ENCODE results near the gene LILRA5.

DNA sequence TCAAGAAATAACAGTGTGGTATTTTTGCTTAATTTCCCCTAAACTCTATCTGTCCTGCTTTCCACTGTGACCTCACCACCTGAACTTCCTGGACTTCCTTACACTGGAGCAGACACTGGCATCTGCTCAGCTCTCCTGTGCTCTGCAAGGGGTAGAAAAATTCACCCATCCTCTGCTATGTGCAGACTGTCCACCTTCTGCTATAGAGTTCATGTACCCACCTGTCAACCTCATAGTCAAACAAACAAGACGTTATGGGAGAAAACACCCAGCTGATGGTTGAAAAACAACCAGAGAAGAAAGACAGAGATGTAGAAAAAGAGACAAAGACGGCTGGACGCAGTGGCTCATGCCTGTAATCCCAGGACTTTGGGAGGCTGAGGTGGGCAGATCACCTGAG lies 39.6 kb upstream of the LILRA5 start:
- TF ChIP-seq POLR2AphosphoS5 (IDR thresholded peaks at IDR 0.05): no peak
- TF ChIP-seq EZH2 (IDR thresholded peaks at IDR 0.05; ENCODE audit: borderline replicate concordance, insufficient read depth, low read length, poor library complexity, severe bottlenecking): no peak
- TF ChIP-seq CTCF (IDR thresholded peaks at IDR 0.05; ENCODE audit: poor library complexity, severe bottlenecking): no peak
- no peak for TF ChIP-seq TAF1 (IDR thresholded peaks at IDR 0.05; ENCODE audit: low read depth)
- no peak for TF ChIP-seq EP300 (conservative IDR thresholded peaks at IDR 0.05; ENCODE audit: poor library complexity, severe bottlenecking)
- TF ChIP-seq, protein P1, sequence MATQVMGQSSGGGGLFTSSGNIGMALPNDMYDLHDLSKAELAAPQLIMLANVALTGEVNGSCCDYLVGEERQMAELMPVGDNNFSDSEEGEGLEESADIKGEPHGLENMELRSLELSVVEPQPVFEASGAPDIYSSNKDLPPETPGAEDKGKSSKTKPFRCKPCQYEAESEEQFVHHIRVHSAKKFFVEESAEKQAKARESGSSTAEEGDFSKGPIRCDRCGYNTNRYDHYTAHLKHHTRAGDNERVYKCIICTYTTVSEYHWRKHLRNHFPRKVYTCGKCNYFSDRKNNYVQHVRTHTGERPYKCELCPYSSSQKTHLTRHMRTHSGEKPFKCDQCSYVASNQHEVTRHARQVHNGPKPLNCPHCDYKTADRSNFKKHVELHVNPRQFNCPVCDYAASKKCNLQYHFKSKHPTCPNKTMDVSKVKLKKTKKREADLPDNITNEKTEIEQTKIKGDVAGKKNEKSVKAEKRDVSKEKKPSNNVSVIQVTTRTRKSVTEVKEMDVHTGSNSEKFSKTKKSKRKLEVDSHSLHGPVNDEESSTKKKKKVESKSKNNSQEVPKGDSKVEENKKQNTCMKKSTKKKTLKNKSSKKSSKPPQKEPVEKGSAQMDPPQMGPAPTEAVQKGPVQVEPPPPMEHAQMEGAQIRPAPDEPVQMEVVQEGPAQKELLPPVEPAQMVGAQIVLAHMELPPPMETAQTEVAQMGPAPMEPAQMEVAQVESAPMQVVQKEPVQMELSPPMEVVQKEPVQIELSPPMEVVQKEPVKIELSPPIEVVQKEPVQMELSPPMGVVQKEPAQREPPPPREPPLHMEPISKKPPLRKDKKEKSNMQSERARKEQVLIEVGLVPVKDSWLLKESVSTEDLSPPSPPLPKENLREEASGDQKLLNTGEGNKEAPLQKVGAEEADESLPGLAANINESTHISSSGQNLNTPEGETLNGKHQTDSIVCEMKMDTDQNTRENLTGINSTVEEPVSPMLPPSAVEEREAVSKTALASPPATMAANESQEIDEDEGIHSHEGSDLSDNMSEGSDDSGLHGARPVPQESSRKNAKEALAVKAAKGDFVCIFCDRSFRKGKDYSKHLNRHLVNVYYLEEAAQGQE (IDR thresholded peaks at IDR 0.05; ENCODE audit: borderline replicate concordance): no peak
- no peak for TF ChIP-seq SMC3 (conservative IDR thresholded peaks at IDR 0.05; ENCODE audit: poor library complexity)
- TF ChIP-seq MXI1 (conservative IDR thresholded peaks at IDR 0.05; ENCODE audit: poor library complexity, severe bottlenecking): no peak
